ENCODE data around the gene ADGRG4. TPM values are rescaled to one million over a fixed set of nuclear protein-coding genes. Genes with fewer than 3 reads are reported as not detected.

Gene ADGRG4
- polyA plus RNA-seq, 1 donor: not detected

DNA sequence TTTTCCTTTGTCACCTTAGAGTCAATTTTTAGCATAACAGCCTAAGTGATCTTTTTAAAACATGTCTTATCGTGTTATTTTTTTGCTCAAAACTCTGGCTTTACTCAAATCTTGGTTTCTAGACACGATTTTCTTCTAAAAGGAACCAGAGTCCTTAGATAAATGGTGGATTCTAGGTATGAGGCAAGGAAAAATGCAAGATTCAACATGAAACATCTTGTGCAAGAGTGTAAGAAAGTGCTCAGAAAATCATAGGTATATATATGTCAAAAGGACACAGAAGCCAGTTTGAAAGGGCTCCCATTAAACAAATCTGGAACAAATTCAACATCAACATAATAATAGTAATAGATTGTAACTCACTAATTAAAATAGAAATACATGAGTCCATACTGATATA lies 8.1 kb upstream of the ADGRG4 start:
- no peak for DNase-seq (ENCODE audit: low read depth)

DNA sequence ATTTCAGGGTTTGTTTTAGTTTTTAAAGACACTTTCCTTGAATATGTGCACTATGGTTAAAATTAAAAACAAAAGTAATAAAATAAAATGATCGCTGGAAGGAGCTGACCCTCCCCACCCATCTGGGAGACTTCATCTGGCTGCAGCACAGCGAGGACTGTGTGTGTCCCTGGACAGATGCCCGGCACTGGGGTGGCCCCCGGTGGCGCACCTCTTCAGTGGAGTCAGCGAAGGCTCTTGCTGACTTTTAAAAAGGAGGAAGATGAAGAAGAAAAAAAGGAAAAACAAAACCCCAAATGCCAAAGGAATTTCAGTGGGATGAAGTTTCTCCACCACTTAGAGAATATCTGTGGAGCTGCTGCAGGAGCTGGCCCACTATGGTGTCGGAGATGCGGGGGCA lies 5.4 kb upstream of the ADGRG4 start:
- DNase-seq (ENCODE audit: low read depth): no peak

DNA sequence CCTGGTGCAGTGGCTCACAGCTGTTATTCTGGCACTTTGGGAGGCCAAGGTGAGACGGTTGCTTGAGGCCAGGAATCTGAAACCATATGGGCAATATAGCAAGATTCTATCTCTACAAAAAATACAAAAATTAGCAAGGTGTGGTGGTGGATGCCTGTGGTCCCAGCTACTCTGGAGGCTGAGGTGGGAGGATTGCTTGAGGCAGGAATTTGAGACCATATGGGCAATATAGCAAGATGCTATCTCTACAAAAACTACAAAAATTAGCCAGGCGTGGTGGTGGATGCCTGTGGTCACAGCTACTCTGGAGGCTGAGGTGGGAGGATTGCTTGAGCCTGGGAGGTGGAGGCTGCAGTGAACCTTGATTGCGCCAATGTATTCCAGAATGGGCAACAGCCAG lies 2.3 kb downstream of the ADGRG4 start:
- no peak for DNase-seq (ENCODE audit: low read depth)

DNA sequence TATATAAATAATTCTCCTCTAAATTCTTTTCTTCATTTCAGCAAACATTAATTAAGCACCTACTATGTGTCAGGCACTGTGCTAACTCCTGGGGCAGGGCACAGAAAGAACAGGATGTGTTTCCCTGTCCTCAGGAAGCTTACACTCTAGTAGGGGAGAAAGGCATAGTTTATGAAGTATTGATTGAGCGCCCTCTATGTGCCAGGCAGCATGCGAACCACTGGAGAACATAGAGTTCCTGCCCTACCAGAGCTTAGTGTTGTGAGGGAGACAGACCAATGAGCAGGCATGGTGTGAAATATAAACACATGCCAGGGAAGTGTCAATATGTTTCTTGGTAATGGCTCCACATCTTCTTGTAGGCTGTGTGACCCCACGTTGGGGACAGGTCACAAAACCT lies 3.7 kb downstream of the ADGRG4 start:
- DNase-seq (ENCODE audit: low read depth): no peak

DNA sequence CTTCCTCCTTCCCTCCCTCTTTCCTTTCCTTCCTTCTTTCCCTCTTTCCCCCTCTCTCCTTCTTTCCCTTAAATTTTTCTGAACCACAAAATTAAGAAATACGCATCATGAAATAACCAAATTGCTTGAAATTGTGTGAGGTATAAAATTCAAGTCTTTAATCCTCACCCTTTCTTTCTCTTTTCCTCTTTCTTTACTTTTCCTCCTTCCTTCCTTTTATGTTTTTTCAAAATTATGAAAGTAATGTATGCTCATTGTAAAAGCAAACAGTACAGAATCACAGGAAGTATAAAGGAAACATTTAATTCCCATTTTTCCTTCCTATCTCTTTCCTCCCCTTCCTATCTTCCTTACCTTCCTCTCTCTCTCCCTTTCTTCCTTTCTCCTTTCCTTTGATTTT lies 5.4 kb downstream of the ADGRG4 start:
- DNase-seq (ENCODE audit: low read depth): no peak

DNA sequence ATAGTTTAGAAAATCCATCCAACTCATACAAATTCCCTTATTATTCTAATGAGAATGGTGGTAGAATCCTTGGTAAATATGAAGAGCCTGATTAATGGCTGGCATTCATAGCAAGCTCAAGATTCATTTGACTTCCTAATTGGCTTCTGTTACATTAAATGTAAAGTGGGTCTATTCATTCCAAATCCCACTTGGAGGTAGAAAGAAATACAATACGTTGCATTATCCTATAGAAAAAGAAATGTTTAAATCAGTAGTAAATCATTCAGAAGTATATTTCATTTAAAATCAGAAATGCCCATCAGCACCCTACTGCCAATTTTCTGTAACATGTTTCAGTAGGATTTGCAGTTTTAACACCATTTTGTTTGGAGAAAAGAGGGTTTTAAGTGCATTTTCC lies 6.7 kb downstream of the ADGRG4 start:
- DNase-seq (ENCODE audit: low read depth): no peak

DNA sequence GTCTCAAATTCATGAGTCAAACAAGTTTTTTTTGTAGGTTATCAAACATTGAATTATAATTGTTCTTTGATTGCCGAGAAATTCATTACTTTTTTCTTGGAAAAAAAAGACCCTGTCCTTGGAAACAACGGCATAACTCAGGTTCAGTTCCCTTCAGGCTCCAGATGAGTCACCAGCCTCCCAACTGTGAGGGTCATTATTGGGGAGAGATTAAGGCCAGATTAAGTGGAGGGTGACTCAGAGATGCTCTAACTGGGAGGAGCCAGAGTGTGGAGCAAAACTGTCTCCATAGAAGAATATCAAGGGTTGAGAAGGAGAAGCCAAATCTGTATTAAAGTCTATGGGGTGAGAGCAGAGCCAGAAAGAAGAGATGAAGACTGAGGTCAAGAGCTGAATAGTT lies 9.6 kb downstream of the ADGRG4 start:
- no peak for DNase-seq (ENCODE audit: low read depth)

DNA sequence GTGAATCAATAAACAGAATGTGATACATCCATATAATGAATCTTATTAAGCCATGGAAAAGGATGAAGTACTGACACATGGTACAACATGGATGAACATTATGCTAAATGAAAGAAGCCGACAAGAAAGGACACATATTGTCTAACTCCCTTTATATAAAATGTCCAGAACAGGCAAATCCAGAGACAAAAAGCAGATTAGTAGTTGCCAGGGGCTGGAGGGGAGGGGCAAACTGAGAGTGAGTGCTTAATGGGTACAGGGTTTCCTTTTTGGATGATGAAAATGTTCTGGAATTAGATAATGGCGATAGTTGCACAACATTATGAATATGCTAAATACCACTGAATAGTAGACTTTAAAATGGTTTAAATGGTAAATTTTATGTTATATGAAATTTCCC lies 17.4 kb downstream of the ADGRG4 start:
- DNase-seq (ENCODE audit: low read depth): no peak

DNA sequence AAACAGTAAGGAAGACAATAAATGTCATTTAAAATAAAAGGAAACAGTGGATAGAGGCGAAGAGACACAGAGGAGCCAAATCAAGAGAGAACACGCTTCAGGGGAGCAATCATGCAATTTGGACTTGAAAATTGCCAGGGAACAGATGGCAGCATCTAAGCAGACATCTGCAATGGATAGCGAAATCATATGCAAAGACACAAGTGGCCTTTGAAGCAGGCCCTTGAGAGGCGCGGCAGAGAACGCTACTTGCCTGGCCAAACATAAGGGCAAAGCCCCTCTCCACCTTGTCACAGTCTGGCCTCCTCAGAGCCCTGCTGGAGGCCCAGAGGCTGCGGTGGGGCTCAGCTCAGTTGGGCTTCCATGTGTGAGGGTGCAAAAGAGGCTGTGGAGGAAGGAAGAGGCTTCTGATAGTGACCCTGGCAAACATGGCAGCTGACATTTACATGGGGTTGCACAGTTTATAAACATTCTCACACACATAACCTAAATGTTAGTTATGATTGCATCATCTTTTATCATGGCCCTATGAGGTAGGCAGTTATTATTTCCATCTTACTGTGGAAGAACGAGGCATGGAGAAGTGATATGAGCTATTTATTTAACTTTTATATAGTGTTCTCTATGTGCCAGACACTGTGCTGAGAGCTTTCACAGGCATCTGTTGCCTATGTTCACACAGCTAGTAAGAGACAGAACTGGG lies 18.3 kb downstream of the ADGRG4 start:
- DNase-seq (ENCODE audit: low read depth): no peak

DNA sequence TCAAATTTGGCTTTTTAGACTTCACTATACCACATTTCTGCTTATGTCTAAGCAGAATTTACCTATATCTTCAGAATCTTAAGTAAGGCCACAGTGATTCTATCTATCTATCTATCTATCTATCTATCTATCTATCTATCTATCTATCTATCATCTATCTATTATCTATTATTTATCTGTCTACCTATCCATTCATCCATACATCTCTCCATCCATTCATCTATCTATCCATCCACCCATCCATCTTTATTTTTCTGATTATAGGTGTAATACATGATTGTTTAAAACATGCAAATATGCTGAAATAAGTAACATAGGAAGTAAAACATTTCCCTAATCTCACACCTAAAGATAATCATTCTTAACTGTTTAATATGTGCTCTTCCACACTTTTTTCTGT lies 18.8 kb downstream of the ADGRG4 start:
- no peak for DNase-seq (ENCODE audit: low read depth)

DNA sequence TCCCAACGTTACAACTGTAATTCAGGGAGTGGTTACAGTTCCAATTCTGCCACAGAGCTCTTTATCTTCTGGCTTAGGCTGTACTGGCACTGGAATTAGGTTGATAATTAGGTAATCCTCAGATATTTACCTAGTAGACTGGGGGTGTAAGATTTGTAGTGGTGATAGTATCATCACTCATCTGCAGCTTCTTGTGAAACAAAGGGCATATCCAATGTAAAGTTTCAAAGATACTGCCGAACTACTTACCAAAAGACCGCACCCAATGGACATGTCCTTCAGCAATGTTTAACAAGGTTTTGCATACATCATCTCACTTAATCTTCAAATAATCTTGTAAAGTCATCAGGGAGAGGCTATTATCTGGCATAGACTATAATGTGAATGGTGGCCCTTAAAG lies 20.8 kb downstream of the ADGRG4 start:
- no peak for DNase-seq (ENCODE audit: low read depth)

DNA sequence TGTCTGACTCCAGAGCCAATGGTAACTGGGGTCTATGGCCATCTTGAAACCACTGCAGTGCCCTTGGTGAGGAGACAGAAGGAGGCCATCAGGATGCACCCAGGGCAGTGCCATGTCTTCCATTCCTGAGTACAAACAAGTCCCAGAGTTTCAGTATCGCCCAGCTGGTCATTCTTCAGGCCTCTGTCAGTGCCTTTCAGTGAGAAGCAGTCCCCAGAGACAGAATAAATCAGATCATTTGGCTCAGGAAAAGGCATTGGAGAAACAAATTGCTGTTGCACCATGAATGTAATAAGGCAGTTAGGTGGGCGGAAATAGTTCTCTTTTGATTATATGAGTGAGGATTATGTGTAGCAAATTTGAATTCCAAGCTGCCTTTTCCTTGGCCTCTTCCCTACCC lies 21.3 kb downstream of the ADGRG4 start:
- DNase-seq (ENCODE audit: low read depth): no peak

DNA sequence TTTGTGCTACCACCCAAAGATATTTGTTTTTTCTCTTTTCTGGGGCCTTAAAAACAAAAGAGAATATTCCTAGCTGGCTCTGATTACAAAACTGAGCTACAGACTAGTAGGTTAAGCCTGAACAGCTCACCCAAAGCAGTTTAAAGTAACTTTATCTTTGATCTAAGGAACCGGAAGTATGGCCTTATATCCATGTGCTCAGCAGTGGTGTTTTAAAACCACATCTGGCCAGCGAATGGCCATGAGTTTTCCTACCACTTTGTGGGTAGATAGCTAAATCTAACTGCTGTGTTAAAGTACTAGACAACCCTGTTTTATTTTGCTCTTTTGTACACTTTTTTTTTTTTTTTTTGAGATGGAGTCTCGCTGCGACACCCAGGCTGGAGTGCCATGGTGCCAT lies 24.6 kb downstream of the ADGRG4 start:
- no peak for DNase-seq (ENCODE audit: low read depth)

DNA sequence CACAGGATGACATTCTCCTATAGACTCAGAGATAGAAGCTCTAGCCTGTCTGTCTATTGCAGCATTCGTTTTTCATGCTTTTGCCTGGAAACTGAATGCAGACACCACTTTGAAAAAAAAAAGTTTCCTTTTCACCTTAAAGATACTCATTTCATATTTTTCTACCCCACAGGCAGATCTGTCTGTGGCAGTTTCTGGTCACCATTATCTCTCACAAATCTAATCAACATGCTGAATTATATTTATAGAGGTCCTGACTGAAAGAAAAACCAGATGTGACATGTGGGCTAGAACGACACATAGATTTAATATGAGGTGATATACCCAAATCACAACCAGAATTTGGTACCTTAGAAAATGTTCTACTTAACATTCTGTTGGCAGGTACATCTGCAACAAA lies 28.2 kb downstream of the ADGRG4 start:
- no peak for DNase-seq (ENCODE audit: low read depth)

DNA sequence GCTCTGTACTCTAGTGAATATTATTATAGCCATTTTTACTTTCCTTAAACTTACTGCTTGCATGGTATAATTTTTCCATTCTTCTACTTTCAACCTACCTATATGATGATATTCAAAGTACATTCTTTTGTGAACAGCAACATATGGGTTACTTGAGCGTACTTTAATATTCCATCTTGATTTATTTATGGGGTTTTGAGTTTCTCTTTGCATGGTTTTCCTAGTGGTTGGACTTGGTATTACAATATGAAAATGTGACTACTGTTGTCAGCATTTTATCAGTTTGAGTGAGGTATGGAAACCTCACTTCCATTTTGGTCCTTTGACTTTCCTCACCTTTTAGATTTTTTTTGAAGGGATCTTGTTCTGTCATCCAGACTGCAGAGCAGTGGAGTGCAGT lies 35.9 kb downstream of the ADGRG4 start:
- no peak for DNase-seq (ENCODE audit: low read depth)

DNA sequence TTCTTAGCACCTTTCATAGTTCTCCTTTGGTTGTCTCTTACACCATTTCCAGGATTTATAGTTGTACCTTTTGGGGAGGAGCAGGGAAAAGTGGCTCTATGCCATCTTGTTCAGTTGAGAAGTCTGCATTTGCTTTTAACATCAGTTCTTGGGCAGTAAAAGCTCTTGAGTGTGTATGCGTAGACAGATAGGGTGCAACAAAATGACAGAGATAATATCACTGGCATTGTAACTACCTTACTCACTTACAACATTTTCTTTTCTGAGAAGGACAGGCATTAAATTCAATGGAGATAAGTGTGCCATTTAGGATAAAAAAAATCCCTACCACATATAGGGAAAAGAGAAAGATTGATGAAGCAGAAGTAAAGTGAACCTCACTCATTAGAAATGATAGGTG lies 38.9 kb downstream of the ADGRG4 start:
- no peak for DNase-seq (ENCODE audit: low read depth)

DNA sequence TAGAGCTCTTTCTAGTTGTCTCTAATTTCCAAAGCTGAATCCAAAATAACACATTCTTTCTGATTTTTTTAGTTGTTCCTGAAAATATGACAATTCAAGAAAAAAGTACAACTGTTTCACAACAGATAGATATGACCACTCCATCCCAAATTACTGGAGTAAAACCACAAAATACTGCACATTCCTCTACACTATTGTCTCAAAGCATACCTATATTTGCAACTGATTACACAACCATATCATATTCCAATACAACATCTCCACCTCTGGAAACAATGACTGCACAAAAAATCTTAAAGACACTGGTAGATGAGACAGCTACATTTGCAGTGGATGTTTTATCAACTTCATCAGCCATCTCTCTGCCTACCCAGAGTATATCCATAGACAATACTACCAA lies 43.6 kb downstream of the ADGRG4 start:
- no peak for DNase-seq (ENCODE audit: low read depth)

DNA sequence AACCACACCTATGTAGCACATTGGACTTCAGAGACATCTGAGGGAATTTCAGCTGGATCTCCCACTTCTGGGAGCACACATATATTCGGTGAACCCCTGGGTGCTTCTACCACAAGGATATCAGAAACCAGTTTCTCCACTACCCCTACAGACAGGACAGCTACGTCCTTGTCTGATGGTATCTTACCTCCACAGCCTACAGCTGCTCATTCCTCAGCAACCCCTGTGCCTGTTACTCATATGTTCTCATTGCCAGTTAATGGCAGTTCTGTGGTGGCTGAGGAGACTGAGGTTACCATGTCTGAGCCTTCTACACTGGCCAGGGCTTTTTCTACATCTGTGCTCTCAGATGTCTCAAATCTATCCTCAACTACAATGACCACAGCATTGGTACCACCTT lies 45.7 kb downstream of the ADGRG4 start:
- no peak for DNase-seq (ENCODE audit: low read depth)

DNA sequence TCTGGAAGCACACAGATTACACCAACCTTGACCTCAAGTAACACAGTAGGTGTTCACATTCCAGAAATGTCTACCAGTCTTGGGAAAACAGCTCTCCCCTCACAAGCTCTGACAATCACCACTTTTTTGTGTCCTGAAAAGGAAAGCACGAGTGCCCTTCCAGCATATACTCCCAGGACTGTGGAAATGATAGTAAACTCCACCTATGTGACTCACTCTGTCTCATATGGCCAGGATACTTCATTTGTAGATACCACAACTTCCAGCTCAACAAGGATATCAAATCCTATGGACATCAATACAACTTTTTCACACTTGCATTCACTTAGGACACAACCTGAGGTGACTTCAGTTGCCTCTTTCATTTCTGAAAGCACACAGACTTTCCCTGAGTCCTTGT lies 46.9 kb downstream of the ADGRG4 start:
- DNase-seq (ENCODE audit: low read depth): no peak

DNA sequence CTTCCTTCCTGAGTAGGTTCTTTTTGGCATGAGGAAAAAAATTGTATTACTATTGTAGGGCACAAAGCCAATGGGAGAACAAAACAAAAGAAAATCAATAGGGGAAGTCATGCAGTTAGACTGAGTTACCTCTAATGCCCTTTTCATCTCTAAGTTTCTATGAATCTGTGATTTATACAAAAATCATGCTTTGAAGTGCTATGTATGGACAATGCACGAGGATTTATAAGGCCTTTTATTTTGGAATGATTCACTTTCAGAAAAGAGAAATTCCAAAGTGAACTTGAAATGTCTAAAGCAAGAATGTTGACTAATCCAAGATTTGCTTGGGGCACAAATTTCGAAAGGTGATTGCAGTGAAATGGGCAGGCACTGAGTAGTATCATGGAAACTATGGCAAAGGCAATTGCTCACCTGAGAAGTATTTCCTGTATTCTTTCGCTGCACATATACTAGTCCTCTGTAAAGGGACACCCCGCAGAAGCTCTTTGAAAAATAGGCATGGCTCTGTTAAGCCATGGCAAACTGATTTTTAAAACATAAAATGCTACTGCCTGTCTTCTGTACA lies 52.8 kb downstream of the ADGRG4 start:
- no peak for DNase-seq (ENCODE audit: low read depth)

DNA sequence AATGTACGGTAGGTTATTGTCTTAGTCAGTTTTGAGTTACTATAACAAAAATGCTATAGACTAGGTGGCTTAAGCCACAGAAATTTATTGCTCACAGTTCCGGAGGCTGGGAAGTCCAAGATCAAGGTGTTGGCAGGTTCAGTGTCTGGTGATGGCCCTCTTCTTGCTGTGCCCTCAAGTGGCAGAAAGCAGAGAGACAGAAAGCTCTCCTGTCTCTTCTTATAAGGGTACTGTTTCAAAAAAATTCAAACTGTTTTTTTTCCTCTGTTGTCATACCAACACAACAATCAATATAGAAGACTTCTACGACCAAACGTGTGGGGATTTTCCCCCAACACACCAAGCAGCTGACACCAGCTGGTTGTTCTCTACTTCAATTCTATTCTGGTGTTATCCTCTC lies 53.4 kb downstream of the ADGRG4 start:
- no peak for DNase-seq (ENCODE audit: low read depth)

DNA sequence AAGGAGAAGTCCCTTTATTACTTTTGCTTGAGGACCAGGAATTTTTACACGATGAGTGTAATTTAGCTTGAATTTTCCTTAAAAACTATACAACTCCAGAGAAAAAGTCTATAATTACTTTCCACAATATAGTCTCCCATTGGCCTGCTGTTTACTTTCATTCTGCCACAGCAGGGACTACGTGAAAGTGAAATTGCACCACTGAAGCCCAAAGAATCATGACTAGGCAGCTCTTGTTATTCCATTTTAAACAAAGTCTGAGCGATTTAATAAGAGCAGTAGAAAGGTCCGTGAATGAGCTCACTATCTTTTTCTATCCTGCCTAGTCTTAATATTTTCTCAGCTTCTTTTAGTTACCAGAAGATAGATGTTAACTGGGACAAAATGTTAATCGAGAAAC lies 68.6 kb downstream of the ADGRG4 start:
- no peak for DNase-seq (ENCODE audit: low read depth)

DNA sequence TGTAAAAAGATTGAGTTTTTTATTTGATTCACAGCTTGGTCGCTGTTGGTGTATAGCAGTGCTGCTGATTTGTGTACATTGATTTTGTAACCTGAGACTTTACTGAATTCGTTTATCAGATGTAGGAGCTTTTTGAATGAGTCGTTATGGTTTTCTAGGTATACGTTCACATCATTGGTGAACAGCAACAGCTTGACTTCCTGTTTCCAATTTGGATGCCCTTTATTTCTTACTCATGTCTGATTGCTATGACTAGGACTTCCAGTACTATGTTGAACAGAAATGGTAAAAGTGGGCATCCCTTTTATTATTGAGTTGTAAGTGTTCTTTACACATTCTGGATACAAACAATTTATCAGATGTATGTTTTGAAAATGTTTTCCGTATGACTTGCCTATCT lies 76.0 kb downstream of the ADGRG4 start:
- DNase-seq (ENCODE audit: low read depth): no peak

All from forelimb muscle (tissue), 1 donor.